ENCODE data around the gene LMX1B.

The LMX1B gene

GRCh38 chr9:126609711-126610388, 3.9 kb upstream of the LMX1B start:
- H3K27ac ChIP-seq = no peak overlapping the region
- TF ChIP-seq ZFX (IDR thresholded peaks at IDR 0.05; ENCODE audit: borderline replicate concordance) (no peak), CTCF (IDR thresholded peaks at IDR 0.05) (no peak)

- no peak overlapping the region for H3K27ac ChIP-seq
- TF ChIP-seq ZFX (IDR thresholded peaks at IDR 0.05; ENCODE audit: borderline replicate concordance) = no peak
- TF ChIP-seq CTCF (IDR thresholded peaks at IDR 0.05) = no peak
Observed at GRCh38 chr9:126611193-126611591, 2.5 kb upstream of the LMX1B start.

- H3K27ac ChIP-seq = no peak overlapping the region
- no peak for TF ChIP-seq ZFX (IDR thresholded peaks at IDR 0.05; ENCODE audit: borderline replicate concordance)
- peak; percentile 93 for TF ChIP-seq CTCF (IDR thresholded peaks at IDR 0.05)
Observed at GRCh38 chr9:126611592-126612325, 2.0 kb upstream of the LMX1B start.

- no peak overlapping the region for H3K27ac ChIP-seq
- TF ChIP-seq CTCF (IDR thresholded peaks at IDR 0.05) (no peak), ZFX (IDR thresholded peaks at IDR 0.05; ENCODE audit: borderline replicate concordance) (no peak)
Observed at GRCh38 chr9:126612326-126612812, 1.4 kb upstream of the LMX1B start.

GRCh38 chr9:126612813-126613641, 701 bp upstream of the LMX1B start:
- TF ChIP-seq ZFX (IDR thresholded peaks at IDR 0.05; ENCODE audit: borderline replicate concordance) = no peak
- TF ChIP-seq CTCF (IDR thresholded peaks at IDR 0.05) = no peak; the same call in 1 of the 2 replicates
- no peak overlapping the region for H3K27ac ChIP-seq

- H3K27ac ChIP-seq = no peak overlapping the region
- TF ChIP-seq CTCF (IDR thresholded peaks at IDR 0.05) (no peak), ZFX (IDR thresholded peaks at IDR 0.05; ENCODE audit: borderline replicate concordance) (no peak)
Observed at GRCh38 chr9:126614088-126614454, 343 bp downstream of the LMX1B start.
